GM23338 (cell line): ENCODE results near the gene KCNT2. TPM values are rescaled to one million over a fixed set of nuclear protein-coding genes. Genes with fewer than 3 reads are reported as not detected.

Experiments used
- ATAC-seq: fragments of 200-7000 bp; cut with Tn5 transposase; 3 replicates; pipeline ENCODE4 v1.9.1; 2020
- DNase-seq: peaks from one replicate; pipeline ENCODE4 v3.0.0-alpha.2; 2015; ENCODE audit warnings: low spot score
- H2AFZ ChIP-seq: fragments of 200-600 bp; sonication (generic); 2 replicates; pipeline ENCODE4 v1.8.0; 2016; ENCODE audit warnings: antibody characterized with exemption, mild to moderate bottlenecking, moderate library complexity
- H3F3A ChIP-seq: fragments of 200-600 bp; sonication (generic); replicated peaks from 2 replicates; pipeline ENCODE4 v1.8.0; 2017; ENCODE audit warnings: antibody characterized with exemption, mixed run types, low read depth
- H3K27ac ChIP-seq: fragments of 200-600 bp; sonication (generic); 2 replicates; pipeline ENCODE4 v1.6.1; 2016; ENCODE audit warnings: low read depth
- H3K27me3 ChIP-seq: fragments of 200-600 bp; sonication (generic); 2 replicates; pipeline ENCODE4 v1.8.0; 2016; ENCODE audit warnings: mild to moderate bottlenecking, mixed run types, moderate library complexity; ENCODE audit not compliant: insufficient read depth
- H3K36me3 ChIP-seq: fragments of 200-600 bp; sonication (generic); 2 replicates; pipeline ENCODE4 v1.8.0; 2016; ENCODE audit warnings: mild to moderate bottlenecking; ENCODE audit not compliant: insufficient read depth
- H3K4me1 ChIP-seq: fragments of 200-600 bp; sonication (generic); 2 replicates; pipeline ENCODE4 v1.8.0; 2016; ENCODE audit warnings: mild to moderate bottlenecking, moderate library complexity; ENCODE audit not compliant: insufficient read depth
- H3K4me2 ChIP-seq: fragments of 200-600 bp; sonication (generic); 2 replicates; pipeline ENCODE4 v1.7.1; 2017; ENCODE audit warnings: mixed run types
- H3K4me3 ChIP-seq: fragments of 200-600 bp; sonication (generic); 2 replicates; pipeline ENCODE4 v1.6.1; 2016; ENCODE audit warnings: mixed run types
- H3K79me2 ChIP-seq: fragments of 200-600 bp; sonication (generic); replicated peaks from 2 replicates; pipeline ENCODE4 v1.8.0; 2017; ENCODE audit warnings: mild to moderate bottlenecking; ENCODE audit not compliant: insufficient read depth
- H3K9me2 ChIP-seq: fragments of 200-600 bp; sonication (generic); 2 replicates; pipeline ENCODE4 v1.8.0; 2017; ENCODE audit not compliant: insufficient read depth
- H4K20me1 ChIP-seq: fragments of 200-600 bp; sonication (generic); replicated peaks from 2 replicates; pipeline ENCODE4 v1.8.0; 2017; ENCODE audit warnings: mild to moderate bottlenecking; ENCODE audit not compliant: insufficient read depth
- H3K27ac Mint-ChIP-seq: 2 replicates; pipeline ENCODE4 v1.8.0; 2020; ENCODE audit warnings: inconsistent platforms, mild to moderate bottlenecking, moderate library complexity, mixed read lengths
- H3K27me3 Mint-ChIP-seq: 3 replicates; pipeline ENCODE4 v1.8.0; 2022; ENCODE audit warnings: low read depth, mild to moderate bottlenecking, moderate library complexity, mixed read lengths, inconsistent platforms; ENCODE audit not compliant: insufficient read depth, poor library complexity
- H3K36me3 Mint-ChIP-seq: 3 replicates; pipeline ENCODE4 v1.8.0; 2021; ENCODE audit warnings: low read depth, mild to moderate bottlenecking, inconsistent platforms, moderate library complexity, mixed read lengths
- H3K4me1 Mint-ChIP-seq: 3 replicates; pipeline ENCODE4 v1.8.0; 2020; ENCODE audit warnings: mild to moderate bottlenecking, inconsistent platforms, mixed read lengths
- H3K4me3 Mint-ChIP-seq: 3 replicates; pipeline ENCODE4 v1.8.0; 2021; ENCODE audit warnings: moderate library complexity, mild to moderate bottlenecking, inconsistent platforms, mixed read lengths
- H3K9me3 Mint-ChIP-seq: 3 replicates; pipeline ENCODE4 v1.8.0; 2020; ENCODE audit warnings: moderate library complexity, mild to moderate bottlenecking, inconsistent platforms, mixed read lengths
- CREB1 ChIP-seq: fragments of 250-450 bp; sonication (Bioruptor Pico); IDR thresholded peaks from 2 replicates; pipeline ENCODE4 v1.5.0; 2020; ENCODE audit warnings: low read depth, mild to moderate bottlenecking, moderate library complexity
- EZH2 ChIP-seq: fragments of 200-600 bp; sonication (generic); IDR thresholded peaks from one replicate; pipeline ENCODE4 v1.8.0; 2017; ENCODE audit warnings: antibody characterized with exemption, mild to moderate bottlenecking, low read depth; ENCODE audit not compliant: unreplicated experiment
- JUNB ChIP-seq: IDR thresholded peaks from one replicate; pipeline ENCODE4 v1.6.1; 2016; ENCODE audit warnings: antibody characterized with exemption; ENCODE audit not compliant: unreplicated experiment
- NANOG ChIP-seq: IDR thresholded peaks from 2 replicates; pipeline ENCODE4 v1.6.1; 2016; ENCODE audit warnings: antibody characterized with exemption, borderline replicate concordance
- POLR2AphosphoS5 ChIP-seq: IDR thresholded peaks from 2 replicates; pipeline ENCODE4 v1.6.1; 2016; ENCODE audit warnings: antibody characterized with exemption, low read depth
- STAT1 ChIP-seq: IDR thresholded peaks from one replicate; pipeline ENCODE4 v1.6.1; 2016; ENCODE audit warnings: antibody characterized with exemption; ENCODE audit not compliant: unreplicated experiment
- ZNF114 ChIP-seq: fragments of 250-450 bp; sonication (Bioruptor Pico); IDR thresholded peaks from 2 replicates; pipeline ENCODE4 v1.5.0; 2020; ENCODE audit warnings: mild to moderate bottlenecking, moderate library complexity
- ZNF331 ChIP-seq: fragments of 250-450 bp; sonication (Bioruptor Pico); IDR thresholded peaks from 2 replicates; pipeline ENCODE4 v1.5.0; 2020; ENCODE audit warnings: low read depth, mild to moderate bottlenecking, moderate library complexity
- polyA plus RNA-seq: library from polyadenylated mRNA; unstranded; fragments of >200 nt; fragmentation: Nextera tagmentation; extraction: Ambion mirVana; gene quantifications from 2 replicates; pipeline ENCODE4 v1.2.1, GENCODE V29; 2016
- total RNA-seq: library from RNA; depleted of rRNA; stranded (reverse); fragments of >200 nt; shearing (Covaris generic); gene quantifications from 2 replicates; pipeline ENCODE4 v1.2.3, GENCODE V29; 2014
- TF ChIP-seq, protein P1 (sequence below): IDR thresholded peaks from 2 replicates; pipeline ENCODE4 v1.6.1; 2016; ENCODE audit warnings: antibody characterized with exemption
- TF ChIP-seq, protein P2 (sequence below): IDR thresholded peaks from one replicate; pipeline ENCODE4 v1.6.1; 2018; ENCODE audit warnings: antibody characterized with exemption; ENCODE audit not compliant: unreplicated experiment
- TF ChIP-seq, protein P3 (sequence below): fragments of 250-450 bp; sonication (Bioruptor Pico); IDR thresholded peaks from 2 replicates; pipeline ENCODE4 v1.5.0; 2020; ENCODE audit warnings: mild to moderate bottlenecking, moderate library complexity
- TF ChIP-seq, protein P4 (sequence below), 2 experiments: fragments of 200-600 bp in 1 of 2; sonication (generic) in 1 of 2; conservative IDR thresholded peaks; 2 replicates each; pipeline versions ENCODE4 v1.5.1 to v1.6.1; 2016 to 2017; ENCODE audit warnings: antibody characterized with exemption in 2 of 2, low read depth in 2 of 2, mild to moderate bottlenecking in 2 of 2, moderate library complexity in 1 of 2

Gene KCNT2
- total and polyA plus RNA-seq, 2 experiments from 2014 or later = 5.4 to 13.4 TPM

DNA sequence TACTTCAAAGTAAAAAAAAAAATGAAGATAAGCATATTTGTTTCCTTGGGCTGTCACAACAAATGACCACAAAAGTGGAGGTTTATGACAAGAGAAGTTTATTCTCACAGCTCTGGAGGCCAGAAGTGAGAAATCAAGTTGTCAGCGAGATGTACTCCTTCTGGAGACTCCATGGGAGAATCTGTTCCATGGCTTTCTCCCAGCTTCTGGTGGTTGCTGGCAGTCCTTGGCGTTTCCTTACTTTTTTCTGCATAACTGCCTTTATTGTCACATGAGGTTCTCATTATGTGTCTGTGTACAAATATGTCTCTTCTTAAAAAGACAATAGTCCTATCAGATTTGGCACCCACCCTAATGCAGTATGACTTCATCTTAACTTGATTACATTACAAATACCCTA, 398.3 kb downstream of the KCNT2 start:
- H3F3A ChIP-seq = no peaks in the 10 kb centered on the region
- no peaks in the 10 kb centered on the region for H3K79me2 ChIP-seq
- DNase-seq (no peak), ATAC-seq (no peak)
- Mint-ChIP-seq H3K4me1 (peaks cover 6% of the 10 kb centered on the region; the same call in 2 of the 3 replicates), H3K9me3 (no peaks in the 10 kb centered on the region), H3K27ac (no peak overlapping the region), H3K36me3 (no peaks in the 10 kb centered on the region), H3K4me3 (no peak overlapping the region), H3K27me3 (no peaks in the 10 kb centered on the region)
- no peaks in the 10 kb centered on the region for H3K9me2 ChIP-seq
- no peak overlapping the region for H3K4me3 ChIP-seq
- no peaks in the 10 kb centered on the region for H4K20me1 ChIP-seq
- peaks cover 6% of the 10 kb centered on the region; the same call in 1 of the 2 replicates for H3K4me1 ChIP-seq
- H3K4me2 ChIP-seq = no peak overlapping the region
- TF ChIP-seq CREB1 (CRISPR knock-in tag) (no peak), EZH2 (no peak), ZNF331 (no peak), POLR2AphosphoS5 (no peak), STAT1 (no peak), ZNF114 (CRISPR knock-in tag) (no peak), NANOG (no peak), JUNB (no peak)
- TF ChIP-seq, protein P1, sequence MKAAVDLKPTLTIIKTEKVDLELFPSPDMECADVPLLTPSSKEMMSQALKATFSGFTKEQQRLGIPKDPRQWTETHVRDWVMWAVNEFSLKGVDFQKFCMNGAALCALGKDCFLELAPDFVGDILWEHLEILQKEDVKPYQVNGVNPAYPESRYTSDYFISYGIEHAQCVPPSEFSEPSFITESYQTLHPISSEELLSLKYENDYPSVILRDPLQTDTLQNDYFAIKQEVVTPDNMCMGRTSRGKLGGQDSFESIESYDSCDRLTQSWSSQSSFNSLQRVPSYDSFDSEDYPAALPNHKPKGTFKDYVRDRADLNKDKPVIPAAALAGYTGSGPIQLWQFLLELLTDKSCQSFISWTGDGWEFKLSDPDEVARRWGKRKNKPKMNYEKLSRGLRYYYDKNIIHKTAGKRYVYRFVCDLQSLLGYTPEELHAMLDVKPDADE = no peak
- TF ChIP-seq, protein P2, sequence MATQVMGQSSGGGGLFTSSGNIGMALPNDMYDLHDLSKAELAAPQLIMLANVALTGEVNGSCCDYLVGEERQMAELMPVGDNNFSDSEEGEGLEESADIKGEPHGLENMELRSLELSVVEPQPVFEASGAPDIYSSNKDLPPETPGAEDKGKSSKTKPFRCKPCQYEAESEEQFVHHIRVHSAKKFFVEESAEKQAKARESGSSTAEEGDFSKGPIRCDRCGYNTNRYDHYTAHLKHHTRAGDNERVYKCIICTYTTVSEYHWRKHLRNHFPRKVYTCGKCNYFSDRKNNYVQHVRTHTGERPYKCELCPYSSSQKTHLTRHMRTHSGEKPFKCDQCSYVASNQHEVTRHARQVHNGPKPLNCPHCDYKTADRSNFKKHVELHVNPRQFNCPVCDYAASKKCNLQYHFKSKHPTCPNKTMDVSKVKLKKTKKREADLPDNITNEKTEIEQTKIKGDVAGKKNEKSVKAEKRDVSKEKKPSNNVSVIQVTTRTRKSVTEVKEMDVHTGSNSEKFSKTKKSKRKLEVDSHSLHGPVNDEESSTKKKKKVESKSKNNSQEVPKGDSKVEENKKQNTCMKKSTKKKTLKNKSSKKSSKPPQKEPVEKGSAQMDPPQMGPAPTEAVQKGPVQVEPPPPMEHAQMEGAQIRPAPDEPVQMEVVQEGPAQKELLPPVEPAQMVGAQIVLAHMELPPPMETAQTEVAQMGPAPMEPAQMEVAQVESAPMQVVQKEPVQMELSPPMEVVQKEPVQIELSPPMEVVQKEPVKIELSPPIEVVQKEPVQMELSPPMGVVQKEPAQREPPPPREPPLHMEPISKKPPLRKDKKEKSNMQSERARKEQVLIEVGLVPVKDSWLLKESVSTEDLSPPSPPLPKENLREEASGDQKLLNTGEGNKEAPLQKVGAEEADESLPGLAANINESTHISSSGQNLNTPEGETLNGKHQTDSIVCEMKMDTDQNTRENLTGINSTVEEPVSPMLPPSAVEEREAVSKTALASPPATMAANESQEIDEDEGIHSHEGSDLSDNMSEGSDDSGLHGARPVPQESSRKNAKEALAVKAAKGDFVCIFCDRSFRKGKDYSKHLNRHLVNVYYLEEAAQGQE = no peak
- TF ChIP-seq, protein P3, sequence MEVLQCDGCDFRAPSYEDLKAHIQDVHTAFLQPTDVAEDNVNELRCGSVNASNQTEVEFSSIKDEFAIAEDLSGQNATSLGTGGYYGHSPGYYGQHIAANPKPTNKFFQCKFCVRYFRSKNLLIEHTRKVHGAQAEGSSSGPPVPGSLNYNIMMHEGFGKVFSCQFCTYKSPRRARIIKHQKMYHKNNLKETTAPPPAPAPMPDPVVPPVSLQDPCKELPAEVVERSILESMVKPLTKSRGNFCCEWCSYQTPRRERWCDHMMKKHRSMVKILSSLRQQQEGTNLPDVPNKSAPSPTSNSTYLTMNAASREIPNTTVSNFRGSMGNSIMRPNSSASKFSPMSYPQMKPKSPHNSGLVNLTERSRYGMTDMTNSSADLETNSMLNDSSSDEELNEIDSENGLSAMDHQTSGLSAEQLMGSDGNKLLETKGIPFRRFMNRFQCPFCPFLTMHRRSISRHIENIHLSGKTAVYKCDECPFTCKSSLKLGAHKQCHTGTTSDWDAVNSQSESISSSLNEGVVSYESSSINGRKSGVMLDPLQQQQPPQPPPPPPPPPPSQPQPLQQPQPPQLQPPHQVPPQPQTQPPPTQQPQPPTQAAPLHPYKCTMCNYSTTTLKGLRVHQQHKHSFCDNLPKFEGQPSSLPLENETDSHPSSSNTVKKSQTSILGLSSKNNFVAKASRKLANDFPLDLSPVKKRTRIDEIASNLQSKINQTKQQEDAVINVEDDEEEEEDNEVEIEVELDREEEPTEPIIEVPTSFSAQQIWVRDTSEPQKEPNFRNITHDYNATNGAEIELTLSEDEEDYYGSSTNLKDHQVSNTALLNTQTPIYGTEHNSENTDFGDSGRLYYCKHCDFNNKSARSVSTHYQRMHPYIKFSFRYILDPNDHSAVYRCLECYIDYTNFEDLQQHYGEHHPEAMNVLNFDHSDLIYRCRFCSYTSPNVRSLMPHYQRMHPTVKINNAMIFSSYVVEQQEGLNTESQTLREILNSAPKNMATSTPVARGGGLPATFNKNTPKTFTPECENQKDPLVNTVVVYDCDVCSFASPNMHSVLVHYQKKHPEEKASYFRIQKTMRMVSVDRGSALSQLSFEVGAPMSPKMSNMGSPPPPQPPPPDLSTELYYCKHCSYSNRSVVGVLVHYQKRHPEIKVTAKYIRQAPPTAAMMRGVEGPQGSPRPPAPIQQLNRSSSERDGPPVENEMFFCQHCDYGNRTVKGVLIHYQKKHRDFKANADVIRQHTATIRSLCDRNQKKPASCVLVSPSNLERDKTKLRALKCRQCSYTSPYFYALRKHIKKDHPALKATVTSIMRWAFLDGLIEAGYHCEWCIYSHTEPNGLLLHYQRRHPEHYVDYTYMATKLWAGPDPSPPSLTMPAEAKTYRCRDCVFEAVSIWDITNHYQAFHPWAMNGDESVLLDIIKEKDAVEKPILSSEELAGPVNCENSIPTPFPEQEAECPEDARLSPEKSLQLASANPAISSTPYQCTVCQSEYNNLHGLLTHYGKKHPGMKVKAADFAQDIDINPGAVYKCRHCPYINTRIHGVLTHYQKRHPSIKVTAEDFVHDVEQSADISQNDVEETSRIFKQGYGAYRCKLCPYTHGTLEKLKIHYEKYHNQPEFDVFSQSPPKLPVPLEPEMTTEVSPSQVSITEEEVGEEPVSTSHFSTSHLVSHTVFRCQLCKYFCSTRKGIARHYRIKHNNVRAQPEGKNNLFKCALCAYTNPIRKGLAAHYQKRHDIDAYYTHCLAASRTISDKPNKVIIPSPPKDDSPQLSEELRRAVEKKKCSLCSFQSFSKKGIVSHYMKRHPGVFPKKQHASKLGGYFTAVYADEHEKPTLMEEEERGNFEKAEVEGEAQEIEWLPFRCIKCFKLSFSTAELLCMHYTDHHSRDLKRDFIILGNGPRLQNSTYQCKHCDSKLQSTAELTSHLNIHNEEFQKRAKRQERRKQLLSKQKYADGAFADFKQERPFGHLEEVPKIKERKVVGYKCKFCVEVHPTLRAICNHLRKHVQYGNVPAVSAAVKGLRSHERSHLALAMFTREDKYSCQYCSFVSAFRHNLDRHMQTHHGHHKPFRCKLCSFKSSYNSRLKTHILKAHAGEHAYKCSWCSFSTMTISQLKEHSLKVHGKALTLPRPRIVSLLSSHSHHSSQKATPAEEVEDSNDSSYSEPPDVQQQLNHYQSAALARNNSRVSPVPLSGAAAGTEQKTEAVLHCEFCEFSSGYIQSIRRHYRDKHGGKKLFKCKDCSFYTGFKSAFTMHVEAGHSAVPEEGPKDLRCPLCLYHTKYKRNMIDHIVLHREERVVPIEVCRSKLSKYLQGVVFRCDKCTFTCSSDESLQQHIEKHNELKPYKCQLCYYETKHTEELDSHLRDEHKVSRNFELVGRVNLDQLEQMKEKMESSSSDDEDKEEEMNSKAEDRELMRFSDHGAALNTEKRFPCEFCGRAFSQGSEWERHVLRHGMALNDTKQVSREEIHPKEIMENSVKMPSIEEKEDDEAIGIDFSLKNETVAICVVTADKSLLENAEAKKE (CRISPR knock-in tag) = no peak
- TF ChIP-seq, protein P4, sequence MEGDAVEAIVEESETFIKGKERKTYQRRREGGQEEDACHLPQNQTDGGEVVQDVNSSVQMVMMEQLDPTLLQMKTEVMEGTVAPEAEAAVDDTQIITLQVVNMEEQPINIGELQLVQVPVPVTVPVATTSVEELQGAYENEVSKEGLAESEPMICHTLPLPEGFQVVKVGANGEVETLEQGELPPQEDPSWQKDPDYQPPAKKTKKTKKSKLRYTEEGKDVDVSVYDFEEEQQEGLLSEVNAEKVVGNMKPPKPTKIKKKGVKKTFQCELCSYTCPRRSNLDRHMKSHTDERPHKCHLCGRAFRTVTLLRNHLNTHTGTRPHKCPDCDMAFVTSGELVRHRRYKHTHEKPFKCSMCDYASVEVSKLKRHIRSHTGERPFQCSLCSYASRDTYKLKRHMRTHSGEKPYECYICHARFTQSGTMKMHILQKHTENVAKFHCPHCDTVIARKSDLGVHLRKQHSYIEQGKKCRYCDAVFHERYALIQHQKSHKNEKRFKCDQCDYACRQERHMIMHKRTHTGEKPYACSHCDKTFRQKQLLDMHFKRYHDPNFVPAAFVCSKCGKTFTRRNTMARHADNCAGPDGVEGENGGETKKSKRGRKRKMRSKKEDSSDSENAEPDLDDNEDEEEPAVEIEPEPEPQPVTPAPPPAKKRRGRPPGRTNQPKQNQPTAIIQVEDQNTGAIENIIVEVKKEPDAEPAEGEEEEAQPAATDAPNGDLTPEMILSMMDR (conservative IDR thresholded peaks at IDR 0.05; ENCODE audit: low read depth in 2 of 2) = no peak
- H3K36me3 ChIP-seq = no peaks in the 10 kb centered on the region
- no peak overlapping the region for H3K27ac ChIP-seq
- no peaks in the 10 kb centered on the region for H3K27me3 ChIP-seq
- H2AFZ ChIP-seq = no peak overlapping the region
